K562 (cell line): Measurements from ENCODE around the gene HLA-B. TPM values are rescaled to one million over a fixed set of nuclear protein-coding genes. Genes with fewer than 3 reads are reported as not detected.
A peak's percentile ranks its signal among the peaks of the same experiment; 100 is the strongest.

ENCODE experiments used
- ATAC-seq: fragments of 200-7000 bp; cut with Tn5 transposase; 3 replicates; pipeline ENCODE4 v1.9.1; 2020; ENCODE audit warnings: moderate library complexity
- BruUV-seq: library from RNA; stranded (reverse); fragments of 400-500 nt; replicated peaks from 2 replicates; lab custom pipeline; 2021; lab: Mats Ljungman, UMichigan
- CTCF ChIA-PET: fragments of 300-600 bp; formaldehyde crosslinking; extraction: SDS; loops from one replicate; lab custom pipeline; 2021; ENCODE audit warnings: low intra/inter-chr PET ratio; lab: Yijun Ruan, JAX
- POLR2A ChIA-PET: fragments of 300-600, 350-650 bp; sonication (Branson Sonifier 250); formaldehyde crosslinking; extraction: SDS; loops from one replicate; lab custom pipeline; 2021; ENCODE audit warnings: antibody characterized with exemption, inconsistent platforms; lab: Yijun Ruan, JAX
- DNase-seq, 4 experiments: peaks; one replicate each; pipeline versions ENCODE4 v3.0.0 to v3.0.0-alpha.2; 2011 to 2018; ENCODE audit warnings: low spot score in 3 of 4, mixed read lengths in 3 of 4; ENCODE audit errors: extremely low read depth in 1 of 4
- FAIRE-seq: peaks from 2 replicates; lab custom pipeline; 2011; peaks lifted over from hg19 to GRCh38; lab: Jason Lieb, UNC
- H2AFZ ChIP-seq: 2 replicates; pipeline ENCODE4 v1.6.0; 2011; ENCODE audit warnings: low read depth, low read length, control low read depth, inconsistent platforms
- H3K27ac ChIP-seq: fragments of 200-600 bp; 3 replicates; pipeline ENCODE4 v1.8.0; 2011; ENCODE audit warnings: low read depth, mild to moderate bottlenecking, control low read depth, inconsistent platforms, low read length, moderate library complexity, mixed read lengths; ENCODE audit errors: extremely low read depth
- H3K27me3 ChIP-seq, 2 experiments: fragments of 300-600 bp in 1 of 2; 2 replicates in 1 of 2; 3 replicates in 1 of 2; pipeline versions ENCODE4 v1.6.0 to v1.8.0; 2011; ENCODE audit warnings: inconsistent platforms in 2 of 2, low read length in 2 of 2, mild to moderate bottlenecking in 1 of 2, mixed read lengths in 1 of 2, moderate library complexity in 1 of 2; ENCODE audit not compliant: control insufficient read depth in 2 of 2, insufficient read depth in 2 of 2
- H3K36me3 ChIP-seq: fragments of 300-600 bp; 3 replicates; pipeline ENCODE4 v1.8.0; 2011; ENCODE audit warnings: mild to moderate bottlenecking, low read length, inconsistent platforms; ENCODE audit not compliant: control insufficient read depth, insufficient read depth
- H3K4me1 ChIP-seq, 2 experiments: fragments of 200-600 bp in 1 of 2; replicated peaks in 1 of 2; 2 replicates in 1 of 2; 3 replicates in 1 of 2; pipeline versions ENCODE4 v1.5.1 to v1.8.0; 2011; ENCODE audit warnings: inconsistent platforms in 2 of 2, low read length in 2 of 2, mild to moderate bottlenecking in 1 of 2, mixed read lengths in 1 of 2, moderate library complexity in 1 of 2; ENCODE audit not compliant: control insufficient read depth in 2 of 2, insufficient read depth in 2 of 2
- H3K4me2 ChIP-seq: 2 replicates; pipeline ENCODE4 v1.6.1; 2011; ENCODE audit warnings: low read length, control low read depth, inconsistent platforms, mixed read lengths; ENCODE audit not compliant: insufficient read depth
- H3K4me3 ChIP-seq: fragments of 200-600 bp; sonication (generic), shearing (Covaris generic); 2 replicates; pipeline ENCODE4 v1.5.1; 2016; ENCODE audit warnings: control low read depth, inconsistent platforms
- H3K79me2 ChIP-seq: fragments of 200-600 bp; 3 replicates; pipeline ENCODE4 v1.8.0; 2011; ENCODE audit warnings: low read length, inconsistent platforms; ENCODE audit not compliant: control insufficient read depth, insufficient read depth
- H3K9ac ChIP-seq, 2 experiments: 2 replicates each; pipeline versions ENCODE4 v1.6.0 to v1.6.1; 2011; ENCODE audit warnings: low read depth in 2 of 2, low read length in 2 of 2, control low read depth in 1 of 2, inconsistent platforms in 1 of 2, mild to moderate bottlenecking in 1 of 2, mixed read lengths in 1 of 2; ENCODE audit not compliant: insufficient read depth in 1 of 2
- H3K9me1 ChIP-seq: one replicate; pipeline ENCODE4 v1.6.0; 2011; ENCODE audit warnings: inconsistent platforms, mild to moderate bottlenecking, low read length, moderate library complexity; ENCODE audit not compliant: control insufficient read depth, insufficient read depth
- H3K9me3 ChIP-seq: replicated peaks from 2 replicates; pipeline ENCODE4 v1.5.1; 2011; ENCODE audit warnings: low read depth, low read length, inconsistent platforms; ENCODE audit not compliant: control insufficient read depth, insufficient read depth
- H4K20me1 ChIP-seq: replicated peaks from 2 replicates; pipeline ENCODE4 v1.6.1; 2011; ENCODE audit warnings: low read length, inconsistent platforms, mixed read lengths; ENCODE audit not compliant: control insufficient read depth, insufficient read depth
- ARID1B ChIP-seq: fragments of 450-650 bp; IDR thresholded peaks from 2 replicates; pipeline ENCODE4 v1.6.1; 2016; ENCODE audit warnings: antibody characterized with exemption, mild to moderate bottlenecking, inconsistent platforms
- C11orf30 ChIP-seq: fragments of 450-650 bp; IDR thresholded peaks from 2 replicates; pipeline ENCODE4 v1.6.1; 2016; ENCODE audit warnings: low read depth, mild to moderate bottlenecking
- CBFA2T3 ChIP-seq: fragments of 450-650 bp; IDR thresholded peaks from 2 replicates; pipeline ENCODE4 v1.6.1; 2017
- DPF2 ChIP-seq: fragments of 450-650 bp; IDR thresholded peaks from 2 replicates; pipeline ENCODE4 v1.6.1; 2016
- FOSL1 ChIP-seq: fragments of 200-800 bp; sonication (Bioruptor generic); conservative IDR thresholded peaks from 2 replicates; pipeline ENCODE4 v1.6.1; 2016; ENCODE audit warnings: missing genetic modification characterization, missing compliant biosample characterization
- GABPA ChIP-seq: fragments of 200-800 bp; sonication (Bioruptor generic); conservative IDR thresholded peaks from 2 replicates; pipeline ENCODE4 v1.6.1; 2016; ENCODE audit warnings: low read depth, missing genetic modification characterization, missing compliant biosample characterization
- HDAC1 ChIP-seq, 2 experiments: fragments of 450-650 bp; IDR thresholded peaks; 2 replicates each; pipeline ENCODE4 v1.6.1; 2016 to 2017; ENCODE audit warnings: inconsistent platforms in 1 of 2, mild to moderate bottlenecking in 1 of 2, moderate library complexity in 1 of 2
- HMGXB4 ChIP-seq: sonication (generic); formaldehyde crosslinking; IDR thresholded peaks from 2 replicates; pipeline ENCODE4 v1.8.1; 2023; ENCODE audit warnings: mild to moderate bottlenecking, missing genetic modification reagents
- MLLT1 ChIP-seq, 2 experiments: fragments of 450-650 bp; IDR thresholded peaks; 2 replicates each; pipeline ENCODE4 v1.6.1; 2016
- MTA3 ChIP-seq: fragments of 450-650 bp; formaldehyde crosslinking; IDR thresholded peaks from 2 replicates; pipeline ENCODE4 v1.6.1; 2017; ENCODE audit warnings: mild to moderate bottlenecking, borderline replicate concordance
- MYNN ChIP-seq, 2 experiments: sonication (generic); formaldehyde crosslinking in 1 of 2; IDR thresholded peaks; 2 replicates each; pipeline versions ENCODE4 v1.5.0 to v1.6.1; 2016 to 2020; ENCODE audit warnings: antibody characterized with exemption in 1 of 2, missing genetic modification reagents in 1 of 2
- NFE2 ChIP-seq: IDR thresholded peaks from 2 replicates; pipeline ENCODE4 v1.6.1; 2014; ENCODE audit warnings: antibody characterized with exemption, low read depth
- PKNOX1 ChIP-seq: fragments of 450-650 bp; IDR thresholded peaks from 2 replicates; pipeline ENCODE4 v1.6.1; 2016
- RAD51 ChIP-seq: fragments of 450-650 bp; IDR thresholded peaks from 2 replicates; pipeline ENCODE4 v1.7.1; 2016; ENCODE audit warnings: low read depth, mild to moderate bottlenecking, borderline replicate concordance
- RFX1 ChIP-seq: fragments of 450-650 bp; IDR thresholded peaks from 2 replicates; pipeline ENCODE4 v1.6.1; 2016; ENCODE audit warnings: mild to moderate bottlenecking, moderate library complexity
- TEAD4 ChIP-seq, 2 experiments: sonication (generic) in 1 of 2; formaldehyde crosslinking in 1 of 2; IDR thresholded peaks; 2 replicates each; pipeline versions ENCODE4 v1.6.1 to v1.8.0; 2012 to 2022; ENCODE audit warnings: borderline replicate concordance in 1 of 2, inconsistent platforms in 1 of 2, low read length in 1 of 2, mild to moderate bottlenecking in 1 of 2, missing genetic modification reagents in 1 of 2
- ZBTB17 ChIP-seq: fragments of 450-650 bp; formaldehyde crosslinking; IDR thresholded peaks from 2 replicates; pipeline ENCODE4 v1.4.0; 2020; ENCODE audit warnings: mild to moderate bottlenecking
- ZBTB7A ChIP-seq: IDR thresholded peaks from 2 replicates; pipeline ENCODE4 v1.6.1; 2011; ENCODE audit warnings: low read depth, mild to moderate bottlenecking, low read length, moderate library complexity, borderline replicate concordance; ENCODE audit not compliant: control insufficient read depth
- ZNF384 ChIP-seq: IDR thresholded peaks from 2 replicates; pipeline ENCODE4 v1.6.1; 2012; ENCODE audit warnings: low read depth, low read length, improper control_type of control experiment
- WGBS: fragments of 100-300 bp; shearing (Covaris generic); methylation state at CpG from one replicate; pipeline ENCODE4 v1.1.6; 2016; ENCODE audit warnings: low coverage, mixed read lengths; ENCODE audit not compliant: insufficient coverage; ENCODE audit errors: missing lambda C conversion rate; 5-methylcytosine and 5-hydroxymethylcytosine counted together
- in situ Hi-C: fragments of 300-500 bp; cut with MboI; formaldehyde crosslinking; loops from 4 replicates; pipeline ENCODE4 v1.15.0; 2018; ENCODE audit warnings: inconsistent platforms, mixed read lengths
- intact Hi-C: fragments of 100-400 bp; cut with micrococcal nuclease; formaldehyde crosslinking; loops from 2 replicates; pipeline ENCODE4 v1.14.2; 2022
- polyA plus RNA-seq, 8 experiments: library from polyadenylated mRNA; depleted of rRNA in 4 of 8; stranded (reverse) in 5 of 8; unstranded in 3 of 8; fragments of >200 nt; fragmentation: Nextera tagmentation in 2 of 8; fragmentation: Illumina TruSeq in 1 of 8; extraction: Ambion mirVana in 2 of 8; extraction: Trizol in 1 of 8; gene quantifications; 2 replicates each; pipeline versions ENCODE4 v1.2.1 to v1.2.3, GENCODE V29; 2011 to 2014; ENCODE audit warnings: inconsistent platforms in 1 of 8, missing spikeins in 1 of 8
- total RNA-seq, 7 experiments: library from RNA; depleted of rRNA in 6 of 7; stranded (reverse); fragments of >200 nt in 6 of 7; fragmentation: Illumina TruSeq in 2 of 7; extraction: Trizol in 2 of 7; gene quantifications; 2 replicates each; pipeline versions ENCODE4 v1.2.1 to v1.2.3, GENCODE V29; 2011 to 2021; ENCODE audit warnings: low replicate concordance in 1 of 7

The HLA-B gene
- total and polyA plus RNA-seq, 9 of the 15 experiments (the other 6 are each of a cell fraction or from before 2014, with no cell fraction given) = 0.07 to 9.7 (median 0.65) TPM; not detected in 2

- in situ Hi-C loops (loop anchor here (5.0 kb wide), 2 partner anchors 41 to 201 kb away; no protein-coding TSS in a partner anchor), intact Hi-C loops (no loop called here)
- Histone ChIP-seq H3K36me3 (no peaks in the 10 kb centered on the region), H3K4me1 (peaks cover 34 to 35% of the 10 kb centered on the region in 2 experiments), H2AFZ (no peak overlapping the region), H4K20me1 (no peaks in the 10 kb centered on the region; the same call in 1 of the 2 replicates), H3K4me3 (peak overlapping the region; percentile 51), H3K79me2 (peaks cover 52% of the 10 kb centered on the region), H3K9me1 (no peaks in the 10 kb centered on the region), H3K9me3 (no peaks in the 10 kb centered on the region), H3K27ac (peak overlapping the region; percentile 87), H3K9ac (peak overlapping the region in 1 of 2 experiments; percentile 81; a peak in 2 of 4 replicates), H3K4me2 (peak overlapping the region; percentile 81), H3K27me3 (no peaks in the 10 kb centered on the region)
- FAIRE-seq = no peak
- CTCF ChIA-PET = interaction anchor here (2.6 kb wide), 1 partner anchor 195 kb away, joined by 7 read pairs; no protein-coding TSS in a partner anchor
- no TSS peak for BruUV-seq
- 7% methylated on average over 4 of the region's 4 CpGs for WGBS
- POLR2A ChIA-PET = interaction anchor here (0.6 to 2.7 kb wide), 8 partner anchors 11 to 830 kb away, joined by 3 to 8 read pairs (median 4); partner anchors contain the start of gene ABCF1
- peak; percentile 2; the same call in 1 of the 3 replicates for ATAC-seq
- peak in 1 of 4 experiments; percentile 68 for DNase-seq
- 0 out of 2 replicates have a peak, but pooled peaks have one; percentile 14 for TF ChIP-seq MTA3
- TF ChIP-seq NFE2 = peak; percentile 78
- peak in 1 of 2 experiments; percentile 26; a peak in 1 of 4 replicates for TF ChIP-seq HDAC1 (IDR thresholded peaks at IDR 0.05)
- TF ChIP-seq CBFA2T3 = peak; percentile 61
- no peak for TF ChIP-seq GABPA (tag)
- TF ChIP-seq C11orf30 = peak; percentile 76
- TF ChIP-seq ARID1B = peak; percentile 65
- no peak for TF ChIP-seq ZBTB17 (CRISPR knock-in tag)
- peak; percentile 88 for TF ChIP-seq PKNOX1
- no peak for TF ChIP-seq RAD51
- TF ChIP-seq FOSL1 (tag) = peak; percentile 71
- peak; percentile 67; the same call in 1 of the 2 replicates for TF ChIP-seq DPF2
- TF ChIP-seq ZNF384 = peak; percentile 93
- TF ChIP-seq ZBTB7A = no peak
- TF ChIP-seq HMGXB4 = no peak
- TF ChIP-seq TEAD4 (IDR thresholded peaks at IDR 0.05; ENCODE audit: low read length) = peak; percentile 39; the same call in 1 of the 2 replicates
- no peak for TF ChIP-seq TEAD4 (CRISPR knock-in tag; IDR thresholded peaks at IDR 0.05; ENCODE audit: borderline replicate concordance)
- no peak for TF ChIP-seq RFX1
- TF ChIP-seq MLLT1 (IDR thresholded peaks at IDR 0.05) = peak; percentile 18 to 72; a peak in 2 of 4 replicates
- TF ChIP-seq MYNN (IDR thresholded peaks at IDR 0.05) = peak; percentile 66
- TF ChIP-seq MYNN (CRISPR knock-in tag; IDR thresholded peaks at IDR 0.05) = no peak
These were observed 44.4 kb upstream of the HLA-B start for GRCh38 chr6:31401403-31401802.
